KBM-7 (cell line): Measurements from ENCODE around the gene CD300E.
A peak's percentile ranks its signal among the peaks of the same experiment; 100 is the strongest.
"Not testable (repeated sequence)": the region's sequence is repeated elsewhere in the genome, so short reads cannot be mapped to it uniquely, and the experiment has no call there.

ENCODE experiments used
- DNase-seq: peaks from one replicate; pipeline ENCODE4 v3.0.0-alpha.2; 2015
- in situ Hi-C: fragments of 300-500 bp; cut with MboI; formaldehyde crosslinking; loops from 2 replicates; pipeline ENCODE4 v1.14.3; 2020; ENCODE audit warnings: low sequenced_read_pairs, low pct_unique_long_range_greater_than_20kb, mixed read lengths

CD300E gene

DNA sequence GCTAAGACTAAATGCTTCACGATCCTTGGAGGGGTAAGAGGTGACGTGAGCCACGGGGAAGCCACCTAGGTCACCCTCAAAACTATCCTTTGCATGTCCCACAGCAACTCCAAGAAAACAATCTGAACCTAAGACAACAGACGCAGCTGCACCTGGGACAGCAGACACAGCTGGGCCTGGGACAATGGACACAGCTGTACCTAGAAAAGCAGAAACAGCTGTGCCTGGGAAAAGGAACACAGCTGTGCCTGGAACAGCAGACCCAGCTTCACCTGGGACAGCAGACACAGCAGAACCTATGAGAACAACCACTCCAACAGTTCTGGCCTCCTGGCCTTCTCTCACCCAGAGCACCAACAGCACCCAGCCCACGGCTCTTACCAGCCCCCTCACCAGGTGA lies 19.8 kb downstream of the CD300E start:
- in situ Hi-C loops: no loop called here
- DNase-seq: no peak

DNA sequence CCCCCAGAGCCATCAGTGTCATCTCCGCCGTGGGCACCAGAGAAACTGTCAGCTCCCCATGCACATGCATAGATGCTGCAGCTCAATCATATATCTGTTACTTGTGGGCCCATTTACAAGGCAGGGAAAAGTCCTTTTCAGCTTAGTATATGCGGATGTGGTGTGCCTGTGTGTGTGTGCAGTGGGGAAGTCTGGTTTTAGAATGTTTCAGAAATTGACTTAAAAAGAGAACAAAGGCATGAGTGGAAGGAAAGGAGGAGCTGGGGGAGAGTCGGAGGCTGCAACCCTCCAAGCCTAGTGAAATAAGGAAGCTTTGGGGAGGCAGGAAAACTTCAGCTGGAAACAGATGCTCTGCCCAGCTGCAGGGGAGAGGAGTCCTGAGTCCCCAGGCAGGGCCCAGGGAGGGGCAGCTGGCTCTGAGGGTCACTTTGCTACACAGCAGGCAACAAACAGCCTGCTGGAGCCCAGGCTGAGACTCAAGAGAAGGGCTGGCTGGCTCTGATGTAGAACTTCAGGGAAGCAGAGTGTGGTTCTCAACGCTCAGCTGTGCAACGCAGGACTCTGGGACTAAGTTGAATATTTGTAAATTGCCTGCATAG lies 20.4 kb downstream of the CD300E start:
- in situ Hi-C loops: no loop called here
- DNase-seq: peak; percentile 54

DNA sequence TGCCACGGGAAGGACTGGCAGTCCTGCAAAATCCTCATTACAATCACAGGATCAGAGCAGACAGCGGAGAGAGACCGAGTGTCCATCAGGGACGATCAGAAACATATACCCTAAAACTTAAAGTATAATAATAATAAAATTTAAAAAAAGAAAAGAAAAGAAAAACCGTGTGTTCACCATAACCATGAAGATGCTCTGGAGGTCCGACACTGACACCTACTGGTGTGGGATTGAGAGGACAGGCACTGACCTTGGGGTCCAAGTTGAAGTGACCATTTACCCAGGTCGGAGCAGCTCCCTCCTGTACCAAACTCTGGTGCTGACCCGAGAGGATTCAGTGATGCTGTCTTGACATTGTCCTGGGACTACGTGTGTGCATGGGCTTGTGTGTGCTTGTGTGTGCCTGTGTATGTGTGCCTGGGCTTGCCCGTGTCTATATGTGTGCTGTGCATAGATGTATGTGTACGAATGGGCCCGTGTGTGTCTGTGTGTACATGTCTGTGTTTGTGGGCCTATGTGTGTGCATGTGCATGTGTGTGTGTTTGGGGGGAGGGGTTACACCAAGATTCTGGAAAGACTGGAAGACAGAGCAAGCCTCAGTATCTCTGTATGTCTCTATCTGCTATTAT lies 21.5 kb downstream of the CD300E start:
- in situ Hi-C loops: no loop called here
- peak; percentile 46 for DNase-seq

DNA sequence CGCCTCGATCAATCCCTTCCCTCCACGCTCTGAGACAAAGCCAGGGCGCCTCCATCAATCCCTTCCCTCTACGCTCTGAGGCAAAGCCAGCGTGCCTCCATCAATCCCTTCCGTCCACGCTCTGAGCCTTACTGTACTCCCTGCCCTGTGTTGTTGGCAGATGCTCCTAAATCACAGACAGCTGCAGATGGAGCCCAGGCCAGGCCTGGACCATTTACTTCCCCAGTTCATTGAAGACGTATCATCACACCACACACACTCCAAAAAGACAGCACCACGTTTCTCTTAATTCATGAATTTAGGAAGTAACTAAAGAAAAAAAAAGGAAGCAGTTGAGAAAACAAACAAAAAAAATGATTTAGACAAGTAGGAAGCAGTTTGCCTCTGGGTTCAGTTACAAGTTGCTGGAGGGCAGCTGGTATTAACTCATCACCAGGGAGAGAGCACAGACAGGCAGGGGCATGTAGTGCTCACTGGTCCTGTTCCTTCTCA lies 24.0 kb downstream of the CD300E start:
- in situ Hi-C loops: no loop called here
- peak; percentile 41 for DNase-seq

DNA sequence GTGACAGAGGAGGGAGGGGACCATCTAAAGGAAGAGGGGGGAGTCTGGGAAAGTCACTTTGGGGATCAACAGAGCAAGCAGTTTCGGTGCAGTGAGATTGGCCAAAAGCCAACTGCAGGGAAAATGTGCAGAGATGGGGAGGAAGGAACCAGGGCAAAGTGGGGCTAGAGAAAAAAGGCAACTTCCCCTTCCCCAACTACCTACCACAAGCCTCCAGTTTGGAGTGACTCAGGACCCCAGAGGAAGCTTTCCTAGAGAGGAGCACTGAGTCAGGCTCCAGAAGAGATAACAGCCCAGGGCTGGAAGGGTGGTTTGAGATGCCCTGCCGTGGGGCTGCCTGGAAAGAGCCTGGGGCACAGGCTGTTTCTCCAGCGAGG lies 24.5 kb downstream of the CD300E start:
- peak; percentile 17 for DNase-seq
- in situ Hi-C loops: no loop called here

DNA sequence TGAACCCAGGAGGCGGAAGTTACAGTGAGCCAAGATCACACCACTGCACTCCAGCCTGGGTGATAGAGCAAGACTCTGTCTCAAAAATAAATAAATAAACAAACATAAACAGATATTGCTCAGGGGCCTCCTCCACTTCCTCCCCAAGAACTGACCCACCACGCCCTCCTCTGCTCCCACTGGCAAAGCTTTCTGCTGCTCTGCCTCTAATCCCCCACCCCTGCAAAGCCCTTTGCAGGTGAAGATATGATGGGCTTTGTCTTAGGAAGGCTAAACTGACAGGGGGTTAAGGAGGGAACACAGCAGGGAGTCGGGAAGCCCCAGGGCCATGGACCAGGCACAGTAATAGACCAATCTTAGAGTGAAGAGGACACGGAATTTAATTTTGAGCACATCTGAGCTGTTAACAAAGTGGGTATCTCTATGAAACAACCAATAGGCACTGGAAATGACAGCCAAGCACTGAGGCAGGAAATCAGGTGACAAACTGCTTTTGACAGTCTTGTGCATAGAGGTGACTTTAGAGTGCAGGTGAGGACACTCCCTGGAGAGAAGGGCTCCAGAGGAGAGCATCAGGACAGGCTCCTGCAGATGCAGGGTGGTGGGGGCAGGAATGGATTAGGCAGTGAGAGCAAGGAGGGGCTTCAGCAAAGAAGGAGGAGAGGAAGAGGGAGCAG lies 25.1 kb downstream of the CD300E start:
- DNase-seq: no peak
- in situ Hi-C loops: no loop called here

DNA sequence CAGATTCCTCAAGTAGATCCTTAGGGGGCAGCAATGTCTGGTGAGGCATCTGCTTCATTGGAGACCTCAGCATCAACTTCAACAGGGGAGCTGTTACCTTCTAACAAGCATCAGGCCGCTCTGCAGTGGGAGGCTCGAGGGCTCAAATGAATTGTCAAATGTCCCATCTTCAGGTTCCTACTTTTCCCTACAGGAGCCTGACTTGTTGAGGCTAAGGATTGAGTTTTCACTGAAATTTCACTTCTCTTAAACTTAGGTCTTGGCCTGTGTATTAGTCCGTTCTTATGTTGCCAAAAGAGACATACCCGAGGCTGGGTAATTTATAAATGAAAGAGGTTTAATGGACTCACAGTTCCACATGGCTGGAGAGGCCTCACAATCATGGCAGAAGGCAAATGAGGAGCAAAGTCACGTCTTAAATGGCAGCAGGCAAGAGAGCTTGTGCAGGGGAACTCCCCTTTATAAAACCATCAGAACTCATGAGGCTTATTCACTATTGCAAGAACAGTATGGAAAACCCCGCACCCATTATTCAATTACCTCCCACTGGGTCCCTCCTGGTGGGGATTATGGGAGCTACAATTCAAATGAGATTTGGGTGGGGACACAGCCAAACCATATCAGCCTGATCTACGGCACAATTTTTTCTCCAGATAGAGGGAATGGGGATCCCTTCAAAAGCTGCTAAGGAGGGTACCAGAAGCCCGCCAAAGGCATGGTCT lies 26.3 kb downstream of the CD300E start:
- no peak for DNase-seq
- in situ Hi-C loops: no loop called here

DNA sequence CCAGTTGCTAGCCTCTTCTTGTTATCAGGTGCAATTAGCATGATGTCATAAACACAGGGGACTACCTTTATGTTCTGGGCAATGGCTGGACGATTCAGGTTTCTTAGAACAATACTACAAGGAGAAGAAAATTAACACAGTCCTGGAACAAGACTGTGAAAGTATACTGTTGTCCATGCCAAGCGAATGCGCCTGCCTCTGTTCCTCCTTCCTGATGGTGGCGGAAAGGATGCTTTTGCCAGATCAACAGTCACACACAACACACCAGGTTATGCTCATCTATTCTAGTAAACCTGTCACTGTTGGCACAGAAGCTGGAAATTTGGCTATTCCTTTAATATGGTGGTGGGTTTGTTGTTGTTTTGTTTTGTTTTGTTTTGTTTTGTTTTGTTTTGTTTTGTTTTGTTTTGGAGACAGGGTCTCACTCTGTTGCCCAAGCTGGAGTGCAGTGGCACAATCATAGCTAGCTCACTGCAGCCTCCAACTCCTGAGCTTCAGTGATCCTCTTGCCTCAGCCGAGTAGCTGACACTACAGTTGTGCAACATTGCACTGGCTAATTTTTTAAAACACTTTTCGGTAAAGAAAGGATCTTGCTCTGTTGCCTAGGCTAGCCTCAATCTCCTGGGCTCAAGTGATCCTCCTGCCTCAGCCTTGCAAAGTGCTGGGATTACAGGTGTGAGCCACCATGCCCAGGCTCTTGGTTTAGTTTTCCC lies 28.3 kb downstream of the CD300E start:
- no peak for DNase-seq
- in situ Hi-C loops: no loop called here

DNA sequence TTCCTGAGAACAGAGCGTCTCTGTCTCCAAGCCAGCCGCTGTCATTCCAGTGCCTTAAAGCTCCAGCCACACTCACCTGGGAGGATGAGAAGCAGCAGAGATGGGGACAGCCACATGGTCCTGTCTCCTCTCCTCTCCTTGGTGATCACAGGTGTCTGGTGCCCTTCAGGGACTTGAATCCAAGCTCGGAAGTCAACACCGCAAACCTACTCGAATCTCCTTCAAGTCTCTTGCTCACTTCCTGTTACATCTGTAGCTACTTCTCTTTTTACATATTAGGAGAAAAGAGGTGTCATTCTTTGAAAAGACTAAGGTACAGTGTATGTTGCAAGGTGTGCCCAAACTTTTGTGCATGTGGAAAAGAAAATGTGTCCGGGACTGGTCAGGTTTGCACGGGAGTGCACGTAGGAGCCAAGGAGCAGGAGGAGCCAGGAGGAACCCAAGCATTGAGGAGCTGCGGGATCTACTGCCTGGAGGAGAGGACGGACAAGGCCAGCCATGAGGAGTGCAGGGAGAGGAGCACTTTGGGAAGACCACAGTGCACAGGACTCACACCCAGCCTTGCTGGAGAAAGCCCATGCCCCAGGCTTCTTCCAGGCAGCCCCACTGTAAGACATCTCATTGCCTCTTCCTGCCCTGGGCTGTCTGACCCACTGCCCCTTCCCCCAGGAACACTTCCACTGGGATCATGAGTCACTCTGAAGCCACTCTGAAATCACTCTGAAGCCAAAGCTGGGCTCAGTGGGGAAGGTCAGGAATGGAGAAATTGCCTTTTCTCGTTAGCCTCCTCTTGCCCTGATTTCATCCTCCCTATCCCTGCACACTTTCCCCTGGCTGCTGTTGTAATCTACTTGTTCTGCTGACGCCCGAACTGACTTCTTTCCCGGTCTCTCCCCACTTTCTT lies 31.2 kb downstream of the CD300E start, which contains the start of gene CD300LD:
Gene CD300LD, minus strand, starts transcription at position 197 of the 904 bp plus-strand sequence. Its CDS starts 81 bp downstream, at position 116.
- DNase-seq: peak; percentile 33
- in situ Hi-C loops: no loop called here

DNA sequence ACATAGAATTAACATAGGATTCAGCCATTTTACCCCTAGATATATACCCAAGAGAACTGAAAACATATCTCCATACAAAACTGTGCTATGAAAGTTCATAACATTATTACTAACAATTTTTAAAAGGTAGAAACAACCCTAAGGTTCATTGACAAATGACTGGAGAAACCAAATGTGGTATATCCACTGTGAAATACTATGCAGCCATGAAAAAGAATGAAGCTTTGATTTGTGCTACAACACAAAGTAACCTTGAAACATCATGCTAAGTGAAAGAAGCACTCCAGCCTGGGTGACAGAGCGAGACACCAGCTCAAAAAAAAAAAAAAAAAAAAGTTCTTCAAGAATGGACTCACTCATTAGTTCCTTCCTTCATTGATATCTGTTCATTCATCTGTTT lies 32.0 kb downstream of the CD300E start:
- no peak for DNase-seq
- in situ Hi-C loops: no loop called here

DNA sequence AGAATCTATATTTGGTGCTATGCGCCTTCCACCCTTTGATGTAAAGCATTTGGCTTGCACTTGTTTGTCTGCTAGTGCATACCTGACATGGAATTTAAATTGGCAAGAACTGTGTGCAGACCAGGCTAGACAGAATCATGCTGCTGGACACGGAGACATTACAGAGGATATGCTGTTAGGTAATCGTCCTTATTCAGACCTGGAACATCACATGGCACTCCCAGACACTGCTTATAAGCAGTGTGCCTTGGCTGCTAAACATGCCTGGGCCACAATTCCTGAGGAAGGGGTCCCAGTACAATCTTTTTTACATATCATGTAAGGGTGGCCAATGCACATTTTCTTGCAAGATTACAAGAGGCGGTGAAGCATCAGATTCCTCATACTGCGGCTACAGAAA lies 37.8 kb downstream of the CD300E start:
- in situ Hi-C loops: no loop called here

DNA sequence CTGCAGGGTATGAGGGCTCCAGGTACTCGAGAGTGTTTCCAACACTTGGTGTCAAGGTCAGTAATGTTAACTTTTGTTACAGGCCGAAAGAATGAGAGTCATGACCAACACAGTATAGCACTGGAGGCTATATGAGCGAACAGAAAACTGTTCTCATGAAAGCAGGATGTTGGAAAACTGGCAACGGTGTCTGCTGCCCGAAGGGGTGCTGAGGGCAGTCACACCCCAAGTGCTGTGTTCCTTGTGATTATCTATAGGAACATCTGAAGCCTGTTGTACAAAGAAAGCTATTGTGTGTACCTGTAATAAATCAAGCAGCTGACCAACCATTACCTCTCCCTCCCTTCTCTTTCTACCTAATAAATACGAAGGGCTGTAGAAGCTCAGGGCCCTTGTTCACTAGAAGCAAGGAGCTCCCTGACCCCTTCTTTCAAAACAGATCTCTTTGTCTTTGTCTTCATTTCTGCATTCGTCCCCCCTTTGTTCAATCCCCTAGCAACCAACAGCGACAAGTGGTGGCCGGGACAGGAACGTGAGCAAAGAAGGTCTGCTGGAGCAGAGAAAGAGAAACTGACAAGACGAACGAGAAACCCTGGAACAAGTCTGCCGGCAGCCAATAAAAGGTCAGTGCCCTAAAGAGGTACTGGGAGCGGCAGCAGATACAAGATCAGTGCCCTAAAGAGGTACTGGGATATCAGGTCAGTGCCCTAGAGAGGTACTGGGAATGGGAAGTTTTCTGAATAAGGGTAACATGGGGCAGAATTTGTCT lies 39.1 kb downstream of the CD300E start:
- no peak for DNase-seq
- in situ Hi-C loops: no loop called here

More for the DNA sequence above, 37.8 kb downstream of the CD300E start:
- DNase-seq: no peak

DNA sequence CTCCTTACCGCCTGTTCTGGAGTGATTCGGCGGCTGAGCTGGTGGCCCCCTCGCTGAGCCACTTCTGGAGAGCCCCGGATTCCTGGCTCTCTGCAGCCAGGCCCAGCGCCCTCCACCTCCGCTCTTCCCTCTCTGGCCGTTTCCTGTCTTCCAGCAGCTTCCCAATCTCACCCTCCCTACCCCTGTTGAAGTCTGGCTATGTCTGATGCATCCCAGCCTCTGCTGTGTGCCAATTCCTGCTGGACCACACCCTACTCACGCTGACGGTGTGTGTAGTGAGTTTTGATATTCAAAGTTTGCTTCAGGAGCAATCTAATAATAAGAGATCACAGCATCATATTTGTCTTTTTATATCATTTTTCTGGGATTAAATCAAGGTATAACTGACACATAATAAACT lies 40.9 kb downstream of the CD300E start:
- no peak for DNase-seq
- in situ Hi-C loops: no loop called here

DNA sequence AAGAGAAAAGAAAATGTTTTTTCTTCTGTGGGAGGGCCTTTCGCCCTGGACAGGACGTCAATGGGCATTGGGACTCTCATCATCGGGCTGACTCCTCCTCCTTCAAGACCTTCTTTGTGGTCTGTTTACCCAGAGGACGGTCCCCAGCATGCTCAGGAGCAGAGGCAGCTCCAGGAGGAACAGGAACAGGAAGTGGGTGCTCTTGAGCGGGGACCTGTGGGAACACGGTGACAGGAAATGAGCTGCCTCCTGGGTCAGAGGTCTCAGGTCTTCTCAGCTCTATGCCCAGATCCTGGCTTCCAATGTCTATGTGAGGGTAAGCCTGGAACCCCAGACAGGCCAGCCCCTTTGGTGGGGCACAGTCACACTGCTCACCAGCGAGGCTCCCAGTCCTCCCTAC lies 43.6 kb downstream of the CD300E start:
- in situ Hi-C loops: no loop called here
- DNase-seq: peak; percentile 16

DNA sequence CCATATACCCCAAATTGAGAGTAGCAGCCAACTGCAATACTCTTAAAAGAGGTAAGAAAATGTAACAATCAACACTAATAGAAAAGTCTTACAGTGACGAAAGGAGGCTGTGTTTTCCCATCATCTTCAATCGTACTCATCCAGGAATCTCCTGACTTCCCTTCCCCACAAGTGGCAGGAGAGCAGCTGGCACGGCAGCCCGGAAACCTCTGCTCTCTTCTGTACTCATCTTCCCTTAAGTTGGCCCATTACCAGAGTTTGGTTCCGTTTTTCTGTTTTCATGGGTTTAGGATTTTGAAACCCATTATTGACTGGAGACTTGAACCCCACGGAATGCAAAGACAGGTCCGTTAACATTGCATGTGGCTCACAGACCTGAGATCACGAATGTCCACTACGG lies 44.6 kb downstream of the CD300E start:
- in situ Hi-C loops: no loop called here
- no peak for DNase-seq

DNA sequence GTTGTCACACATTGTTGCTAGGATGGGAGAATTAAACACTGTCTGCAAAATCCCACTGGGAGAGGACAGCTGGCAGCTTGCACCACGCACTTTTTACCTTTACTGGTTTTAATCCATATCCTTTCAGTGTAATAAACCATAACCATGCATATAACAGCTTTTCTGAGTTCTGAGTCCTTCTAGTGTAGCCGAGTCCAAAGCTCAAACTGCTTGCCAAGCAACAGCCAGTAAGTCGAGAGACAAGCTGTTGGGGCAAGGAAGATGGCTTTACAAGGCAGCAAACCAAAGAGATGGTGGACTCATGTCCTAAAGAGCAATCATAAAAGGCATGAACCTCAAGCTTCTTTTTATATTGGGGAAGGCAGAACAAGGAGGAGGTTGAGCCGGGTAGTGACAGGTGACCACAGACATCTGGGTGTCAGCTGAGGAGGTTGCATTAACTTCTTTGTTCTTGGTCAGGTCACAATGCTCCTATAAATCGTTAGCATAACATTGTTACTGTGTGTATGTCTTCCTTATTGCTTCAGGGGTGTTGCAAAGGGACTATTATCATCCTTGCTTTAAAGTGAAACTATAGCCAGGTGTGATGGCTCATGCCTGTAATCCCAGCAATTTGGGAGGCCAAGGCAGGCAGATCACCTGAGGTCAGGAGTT lies 48.9 kb downstream of the CD300E start:
- DNase-seq: no peak
- in situ Hi-C loops: no loop called here

DNA sequence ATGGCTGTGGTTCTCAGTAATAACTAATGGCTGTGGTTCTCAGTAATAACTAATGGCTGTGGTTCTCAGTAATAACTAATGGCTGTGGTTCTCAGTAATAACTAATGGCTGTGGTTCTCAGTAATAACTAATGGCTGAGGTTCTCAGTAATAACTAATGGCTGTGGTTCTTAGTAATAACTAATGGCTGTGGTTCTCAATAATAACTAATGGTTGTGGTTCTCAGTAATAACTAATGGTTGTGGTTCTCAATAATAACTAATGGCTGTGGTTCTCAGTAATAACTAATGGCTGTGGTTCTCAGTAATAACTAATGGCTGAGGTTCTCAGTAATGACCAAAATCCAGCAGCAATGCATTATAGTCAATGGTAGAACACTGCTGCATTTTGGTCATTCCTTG lies 49.9 kb downstream of the CD300E start:
- in situ Hi-C loops, DNase-seq: not testable (repeated sequence)
